HG03064 (cell line): Measurements from ENCODE around the gene PCBP3.

Source experiments
- ATAC-seq: cut with Tn5 transposase; IDR thresholded peaks from one replicate; pipeline ENCODE4 v1.9.1; 2021; ENCODE audit warnings: low read depth; ENCODE audit not compliant: unreplicated experiment

The PCBP3 gene

DNA sequence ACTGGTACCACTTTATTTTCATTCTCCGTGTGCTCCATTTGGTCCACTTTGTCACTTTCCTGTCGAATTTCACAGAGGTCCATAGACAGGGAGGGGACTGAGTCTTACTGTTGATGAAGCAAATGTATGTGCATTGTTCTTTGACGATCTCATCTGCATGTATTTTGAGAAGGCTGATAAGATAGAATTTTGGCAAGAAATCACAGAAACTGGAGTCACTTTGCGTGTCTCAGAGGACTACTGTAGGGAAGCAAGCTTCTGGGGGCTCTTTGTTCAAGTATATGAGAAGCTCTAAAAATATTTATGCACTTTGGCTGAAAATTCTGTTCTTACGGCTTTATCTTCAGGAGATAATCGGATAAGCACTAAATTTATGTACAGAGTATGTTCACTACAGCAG, 78.1 kb downstream of the PCBP3 start:
- ATAC-seq: no peak

DNA sequence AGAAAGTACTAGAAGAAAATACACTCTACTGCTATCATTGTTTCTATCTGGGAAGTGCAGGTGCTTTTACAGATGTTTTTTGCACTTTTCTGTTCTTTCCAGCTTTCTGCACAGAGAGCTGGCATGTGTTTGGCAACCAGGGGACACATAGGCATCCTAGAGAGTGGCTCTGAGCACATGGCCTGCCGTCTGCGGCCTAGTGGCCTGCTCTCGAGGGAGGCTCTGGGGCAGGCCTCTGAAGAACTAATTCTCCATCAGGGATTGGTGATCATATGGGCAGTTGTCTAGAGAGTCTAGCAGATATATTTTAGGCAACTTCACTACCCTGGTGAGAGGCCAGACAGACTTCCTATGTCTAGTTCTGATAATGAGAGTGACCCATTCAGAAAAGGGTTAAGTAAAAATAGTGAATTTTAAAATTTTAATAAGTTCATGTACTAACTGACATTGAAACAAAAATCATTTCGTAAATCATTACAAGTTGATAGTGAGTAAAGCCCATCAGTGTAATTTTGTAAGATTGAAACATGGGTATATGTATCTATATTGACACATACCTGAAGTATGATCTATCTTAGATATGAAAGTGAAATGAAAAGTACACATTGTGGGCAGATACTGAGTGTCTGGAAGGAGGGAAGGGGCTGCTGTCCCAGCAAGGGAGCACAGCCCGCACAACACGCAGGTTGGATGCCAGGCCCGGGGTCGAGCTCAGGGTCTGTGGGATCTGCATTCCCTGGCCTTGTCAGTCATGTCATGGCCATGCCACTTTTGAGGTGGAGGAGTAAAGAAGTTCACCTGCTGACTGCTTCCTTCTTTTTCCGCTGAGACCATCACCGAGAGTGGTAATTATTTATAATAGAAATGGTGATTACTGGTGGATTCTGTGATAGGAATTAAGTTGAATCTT, 79.8 kb downstream of the PCBP3 start:
- ATAC-seq: no peak

DNA sequence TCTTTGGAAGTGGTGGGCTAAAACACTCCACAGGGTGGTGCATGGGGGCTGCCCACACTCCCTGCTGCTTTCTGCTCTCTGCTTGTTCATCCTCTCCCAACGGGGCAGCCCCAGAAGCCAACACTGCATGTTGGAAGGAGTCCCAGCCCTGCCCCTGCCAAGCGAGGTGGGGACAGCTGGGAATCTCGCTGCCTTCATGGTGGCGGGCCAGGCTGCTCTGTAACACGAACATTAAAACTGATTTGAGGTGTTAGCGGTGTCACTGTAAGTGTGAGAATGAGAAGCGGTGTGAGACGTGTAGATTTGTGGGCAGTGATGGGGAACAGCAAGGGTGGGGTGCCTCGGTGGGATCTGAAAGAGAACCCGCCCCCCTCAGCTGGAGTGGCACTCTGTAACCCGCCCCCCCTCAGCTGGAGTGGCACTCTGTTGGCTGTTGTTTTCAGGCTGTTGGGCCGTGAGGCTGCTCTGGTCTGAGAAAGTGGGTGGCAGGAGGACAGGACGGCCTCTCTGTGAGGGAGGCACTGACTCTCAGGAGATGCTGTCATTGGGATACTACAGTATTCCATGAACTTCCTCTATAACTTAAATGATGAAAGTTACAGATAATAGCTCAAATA, 80.9 kb downstream of the PCBP3 start:
- no peak for ATAC-seq

DNA sequence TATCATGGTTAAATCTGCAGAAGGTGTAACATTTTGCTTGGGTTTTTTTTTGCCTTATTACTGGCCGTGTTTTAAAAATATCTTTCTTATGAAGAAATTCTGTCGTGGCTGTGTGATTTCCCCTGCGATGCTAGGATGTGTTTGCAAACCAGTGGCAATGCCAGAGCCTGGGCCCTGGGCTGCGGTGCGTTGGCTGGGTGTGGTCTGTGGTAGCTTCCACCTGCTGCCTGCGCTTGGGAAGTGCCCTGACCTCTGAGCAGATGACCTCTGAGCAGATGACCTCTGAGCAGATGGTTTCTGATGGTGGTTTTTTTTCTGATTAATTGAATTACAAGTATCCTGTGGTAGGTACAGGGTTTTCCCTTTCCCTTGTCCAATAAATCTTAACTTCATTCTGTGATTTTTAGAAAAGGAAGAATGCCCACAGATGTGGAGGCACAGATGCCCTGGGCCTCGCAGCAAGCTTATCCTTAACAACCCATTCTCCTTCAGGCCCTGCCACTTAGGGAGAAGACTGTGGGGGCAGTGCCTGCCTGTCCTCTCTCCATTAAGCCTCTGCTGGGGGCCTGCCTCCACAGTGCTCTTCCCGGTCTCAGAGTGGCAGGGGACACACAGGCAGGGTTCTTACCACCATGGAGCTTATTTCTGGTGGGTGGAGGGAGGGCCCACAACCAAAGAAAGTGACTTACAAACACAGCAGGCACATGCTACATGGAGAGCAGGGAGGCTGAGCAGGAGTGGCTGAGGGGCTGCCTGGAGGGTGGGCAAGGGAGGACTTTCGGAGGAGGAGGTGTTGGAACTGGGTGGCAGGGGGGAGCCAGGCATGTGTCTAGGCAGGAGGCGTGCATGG, 81.7 kb downstream of the PCBP3 start:
- ATAC-seq: no peak

DNA sequence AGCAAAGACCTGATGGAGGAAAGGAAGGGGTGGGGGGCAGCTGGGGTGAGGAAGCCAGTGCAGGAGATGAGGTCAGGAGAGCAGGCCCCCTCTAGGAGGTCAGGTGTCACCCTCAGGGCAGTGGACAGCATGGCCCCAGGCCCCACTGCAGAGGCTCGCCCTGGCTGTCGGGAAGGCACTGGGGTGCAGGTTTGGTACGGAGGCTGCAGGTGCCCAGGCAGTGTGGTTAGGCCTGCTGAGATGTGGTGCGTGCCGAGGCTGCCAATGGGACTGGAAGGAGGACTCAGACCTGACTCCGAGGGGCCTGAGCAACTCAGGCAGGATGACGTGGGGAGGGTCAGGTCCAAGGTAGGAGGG, 82.3 kb downstream of the PCBP3 start:
- no peak for ATAC-seq

DNA sequence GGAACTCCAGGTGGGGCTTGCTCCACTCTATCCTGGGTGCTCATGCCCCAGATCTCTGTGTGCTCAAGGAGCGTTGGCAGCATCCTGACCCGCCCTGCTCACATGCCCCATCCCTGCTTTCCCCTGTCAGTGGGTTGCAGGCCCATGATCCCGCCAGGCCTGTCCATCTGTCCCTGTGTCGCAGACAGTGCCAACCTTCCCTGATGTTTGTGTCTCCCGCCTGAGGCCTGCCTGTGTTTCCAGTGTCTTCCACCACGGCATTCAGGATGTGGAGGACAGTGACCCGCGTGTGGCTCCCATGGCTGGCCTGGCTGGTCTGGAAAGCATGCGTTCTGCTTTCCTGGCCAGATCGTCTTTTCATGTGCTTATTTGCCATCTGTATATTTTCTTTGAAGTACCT, 82.9 kb downstream of the PCBP3 start:
- ATAC-seq: no peak

DNA sequence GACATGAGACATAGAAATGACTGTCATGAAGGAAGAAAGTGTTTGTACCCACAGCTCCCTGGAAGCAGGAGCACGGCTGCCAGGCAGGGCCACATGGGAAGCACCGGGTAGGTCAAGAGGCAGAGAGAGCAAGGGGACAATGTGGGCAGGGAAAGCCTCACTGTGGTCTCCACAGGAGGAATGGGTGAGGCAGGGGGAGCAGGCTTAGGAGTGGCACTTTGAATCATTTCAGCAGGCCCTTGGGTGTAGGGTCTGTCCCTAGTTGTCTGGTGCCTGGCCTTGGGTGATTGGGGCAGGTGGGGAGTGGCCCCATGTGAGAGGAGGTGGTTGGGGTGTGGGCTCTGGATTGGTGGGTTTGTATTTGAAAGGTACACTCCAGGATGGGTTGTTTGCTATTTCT, 83.9 kb downstream of the PCBP3 start:
- ATAC-seq: no peak

DNA sequence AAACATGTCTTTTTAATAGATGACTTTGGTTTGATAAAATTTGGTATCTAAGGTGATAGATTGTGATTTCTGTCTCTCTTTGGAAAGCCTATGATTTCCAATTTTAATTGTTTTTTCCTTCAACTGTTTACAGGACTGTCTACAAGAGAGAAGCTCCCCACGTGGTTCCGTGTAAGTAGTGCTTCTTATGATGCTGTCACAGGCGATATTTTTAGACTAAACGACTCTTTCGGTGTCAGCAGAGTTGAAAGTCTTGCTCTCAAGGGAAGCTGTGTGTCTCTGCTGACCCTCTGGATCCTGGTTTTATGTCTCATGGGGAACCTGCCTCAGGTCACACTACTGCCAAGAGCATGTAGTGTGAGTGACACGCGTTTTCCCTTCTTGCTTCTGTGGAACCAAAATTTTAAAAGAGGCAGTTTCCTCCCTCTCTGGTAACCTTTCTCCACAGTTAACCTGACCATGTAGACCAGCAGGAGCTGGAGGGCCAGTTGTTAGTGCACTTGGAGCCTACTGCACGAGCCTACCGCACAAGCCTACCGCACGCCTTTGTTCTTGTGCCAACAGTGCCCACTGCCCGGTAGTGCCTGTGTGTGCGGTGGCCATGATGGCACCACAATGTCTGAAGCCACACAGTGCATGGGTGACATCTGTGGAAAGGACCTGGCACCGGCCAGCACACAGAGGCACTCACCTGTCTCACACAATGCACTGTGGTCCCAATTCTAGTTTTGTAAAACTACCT, 91.9 kb downstream of the PCBP3 start:
- ATAC-seq: no peak

DNA sequence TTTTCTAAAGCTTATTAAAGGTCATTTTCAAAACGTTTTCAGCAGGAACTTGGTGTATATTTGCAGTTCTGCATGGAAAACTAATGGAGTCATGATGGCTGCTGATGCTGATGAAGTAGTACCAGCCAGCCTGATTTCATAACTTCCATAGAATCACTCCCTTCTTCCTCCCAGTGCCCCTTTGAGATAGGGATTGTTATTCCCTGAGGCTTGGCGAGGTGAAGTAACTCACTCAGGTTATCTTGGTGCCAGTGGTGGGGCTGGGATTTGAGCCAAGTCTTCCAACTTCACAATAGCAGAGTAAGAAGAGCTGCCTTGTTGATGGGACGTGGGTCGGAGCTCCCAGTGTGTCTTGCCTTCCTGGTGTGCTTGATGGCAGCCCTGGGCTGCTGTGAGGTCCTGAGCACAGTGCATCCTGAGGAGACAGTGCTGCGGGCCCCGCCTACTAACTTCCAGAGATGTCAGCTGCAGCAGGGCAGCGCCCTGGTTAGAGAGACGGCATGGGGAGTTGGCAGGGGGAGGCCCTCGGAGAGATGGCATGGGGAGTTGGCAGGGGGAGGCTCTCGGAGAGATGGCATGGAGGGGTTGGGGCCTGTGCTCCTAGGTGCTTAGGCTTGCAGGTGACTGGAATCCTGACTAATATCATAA, 92.6 kb downstream of the PCBP3 start:
- no peak for ATAC-seq

DNA sequence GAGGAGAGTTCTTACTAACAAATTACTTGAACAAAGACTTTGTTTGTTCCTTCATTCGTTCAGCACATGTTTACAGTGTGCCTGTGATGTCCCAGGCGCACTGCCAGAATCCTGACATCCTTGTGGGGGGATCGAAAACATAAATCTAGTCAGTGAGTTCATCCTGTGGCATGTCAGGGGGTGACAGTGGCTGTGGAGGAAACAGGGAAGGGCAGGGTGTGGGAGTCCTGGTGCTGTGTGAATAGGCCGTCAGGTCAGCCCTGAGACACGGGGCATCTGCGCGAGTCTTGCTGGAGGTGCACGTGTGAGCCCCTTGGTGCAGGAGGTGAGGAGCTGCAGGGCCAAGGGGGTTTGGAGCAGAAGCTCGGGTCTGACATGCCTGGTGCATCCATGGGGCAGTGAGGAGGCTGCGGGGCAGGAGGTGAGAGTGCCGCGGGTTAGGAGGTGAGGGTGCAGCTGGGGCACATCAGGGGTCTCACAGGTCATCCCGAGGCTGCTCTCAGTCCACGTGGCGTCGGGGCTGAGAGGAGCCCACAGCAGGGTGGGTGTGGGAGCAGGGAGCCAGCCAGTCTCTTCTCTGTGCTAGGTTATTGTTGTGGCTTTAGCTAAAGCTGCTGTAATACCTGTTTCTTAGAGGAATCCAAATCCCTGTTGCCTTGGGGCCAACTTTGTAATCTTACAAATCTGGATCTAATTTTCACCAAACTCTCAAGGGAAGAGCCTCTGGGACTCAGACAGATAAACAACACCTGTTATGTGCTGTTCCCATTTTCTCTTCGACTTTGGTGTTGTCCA, 93.4 kb downstream of the PCBP3 start:
- ATAC-seq: no peak

DNA sequence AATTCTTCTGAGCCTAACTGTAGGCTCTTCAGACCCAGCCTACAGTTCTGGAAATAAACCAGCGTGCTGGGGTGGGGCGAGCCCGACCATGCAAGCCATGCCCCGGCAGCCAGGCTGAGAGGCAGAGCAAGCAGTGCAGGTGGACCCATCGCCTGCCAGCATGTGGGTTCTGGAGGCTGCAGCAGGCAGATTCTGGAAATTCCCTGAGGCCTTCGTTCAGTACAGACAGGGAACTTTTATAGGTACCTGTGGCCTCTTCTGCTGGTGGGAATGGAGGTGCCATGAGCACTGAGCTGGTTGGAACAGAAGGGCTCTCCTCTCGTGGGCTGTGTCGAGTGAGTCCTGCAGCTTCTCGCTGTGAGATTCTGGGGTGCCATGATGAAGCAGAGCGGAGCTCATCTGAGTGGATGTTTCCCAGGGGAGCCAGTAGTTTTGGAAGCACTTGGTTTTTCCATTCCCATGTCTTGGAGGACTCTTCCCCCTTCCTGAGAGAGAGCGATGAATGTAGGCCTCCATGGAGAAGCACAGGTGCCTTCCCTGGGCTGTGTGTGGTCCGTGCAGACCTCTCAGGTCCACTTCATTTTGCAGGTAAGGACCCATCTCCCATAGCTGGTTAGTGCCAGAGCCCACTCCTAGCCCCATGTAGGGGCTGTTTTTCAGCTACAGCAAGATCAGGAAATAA, 94.1 kb downstream of the PCBP3 start:
- no peak for ATAC-seq

DNA sequence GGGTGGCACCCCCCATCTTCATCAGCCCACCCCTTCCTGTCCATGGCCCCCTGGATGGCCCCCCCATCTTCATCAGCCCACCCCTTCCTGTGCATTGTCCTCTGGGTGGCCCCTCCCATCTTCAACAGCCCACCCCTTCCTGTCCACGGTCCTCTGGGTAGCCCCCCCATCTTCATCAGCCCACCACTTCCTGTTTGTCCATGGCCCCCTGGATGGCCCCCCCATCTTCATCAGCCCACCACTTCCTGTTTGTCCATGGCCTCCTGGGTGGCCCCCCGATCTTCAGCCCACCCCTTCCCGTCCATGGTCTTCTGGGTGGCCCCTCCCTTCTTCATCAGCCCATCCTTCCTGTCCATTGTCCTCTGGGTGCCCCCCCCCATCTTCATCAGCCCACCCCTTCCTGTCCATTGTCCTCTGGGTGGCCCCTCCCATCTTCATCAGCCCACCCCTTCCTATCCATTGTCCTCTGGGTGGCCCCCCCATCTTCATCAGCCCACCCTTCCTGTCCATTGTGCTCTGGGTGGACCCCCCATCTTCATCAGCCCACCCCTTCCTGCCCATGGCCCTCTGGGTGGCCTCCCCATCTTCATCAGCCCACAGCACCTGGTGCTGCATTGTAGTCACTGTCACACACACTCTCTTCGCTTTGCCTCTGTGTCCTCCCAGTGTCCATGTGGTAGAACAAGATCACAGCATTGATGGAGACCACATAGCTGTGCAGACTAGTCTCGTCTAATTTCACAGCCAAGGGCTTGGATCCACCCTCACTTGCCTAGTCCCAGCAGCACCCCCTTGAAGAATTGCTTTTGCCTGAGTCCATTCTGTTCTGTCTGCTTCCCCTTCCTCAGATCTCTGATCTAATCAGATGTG, 95.9 kb downstream of the PCBP3 start:
- no peak for ATAC-seq

DNA sequence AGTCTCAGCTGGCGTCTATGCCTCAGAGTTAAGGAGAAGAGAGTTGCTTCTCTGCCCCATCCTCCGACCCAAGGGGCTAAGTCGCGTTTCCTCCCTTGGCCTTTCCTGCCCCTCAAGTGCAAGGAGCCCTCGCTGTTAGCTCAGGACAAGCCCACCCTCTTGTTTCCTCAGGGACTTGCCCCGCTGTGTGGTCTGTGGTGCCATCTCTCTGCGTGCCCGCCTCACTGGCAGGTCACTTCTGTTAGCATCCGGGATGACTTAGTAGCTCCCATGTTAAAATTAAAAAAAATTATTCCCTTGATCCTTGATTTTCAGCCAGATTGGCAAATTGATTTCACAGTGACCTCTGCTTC, 96.5 kb downstream of the PCBP3 start:
- ATAC-seq: no peak

DNA sequence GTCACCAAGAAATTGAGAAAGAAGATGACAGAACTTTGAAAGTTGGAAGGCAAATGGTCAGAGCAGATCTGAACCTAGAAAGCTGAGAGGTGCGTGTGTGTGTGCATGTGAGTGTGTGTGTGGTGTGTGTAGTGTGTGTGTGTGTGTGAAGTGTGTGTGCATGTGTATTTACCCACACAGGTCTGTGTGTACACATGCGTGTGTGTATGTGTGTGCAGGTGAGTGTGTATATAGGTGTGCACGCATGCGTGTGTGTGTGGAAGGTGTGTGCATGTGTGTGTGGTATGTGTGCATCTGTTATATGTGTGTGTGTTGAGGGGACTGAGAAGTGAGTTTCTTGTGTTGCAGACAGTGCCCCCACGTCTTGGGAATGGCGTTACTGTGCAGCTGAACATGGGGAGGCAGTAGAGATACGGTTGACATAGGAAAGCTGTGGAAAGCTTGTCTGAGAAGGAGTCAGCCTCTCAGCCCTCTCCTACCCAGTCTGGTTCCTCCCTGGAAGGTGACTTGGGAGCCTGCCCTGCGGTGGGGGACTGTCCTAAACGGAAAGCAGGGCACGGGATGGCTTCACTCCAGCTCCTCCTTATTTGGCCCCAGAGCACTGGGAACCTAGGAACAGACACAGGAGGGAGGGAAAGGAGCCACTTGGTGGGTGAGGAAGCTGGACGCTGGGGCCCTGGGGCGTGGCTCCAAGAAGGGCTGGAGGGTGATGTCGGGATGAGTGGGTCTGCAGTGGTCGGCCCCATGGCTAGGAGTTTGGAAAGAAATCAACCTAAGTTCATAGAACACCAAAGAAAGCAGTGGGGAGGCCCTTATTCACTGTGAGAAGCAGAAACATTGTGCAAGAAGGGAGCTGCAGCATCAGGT, 97.2 kb downstream of the PCBP3 start:
- no peak for ATAC-seq

DNA sequence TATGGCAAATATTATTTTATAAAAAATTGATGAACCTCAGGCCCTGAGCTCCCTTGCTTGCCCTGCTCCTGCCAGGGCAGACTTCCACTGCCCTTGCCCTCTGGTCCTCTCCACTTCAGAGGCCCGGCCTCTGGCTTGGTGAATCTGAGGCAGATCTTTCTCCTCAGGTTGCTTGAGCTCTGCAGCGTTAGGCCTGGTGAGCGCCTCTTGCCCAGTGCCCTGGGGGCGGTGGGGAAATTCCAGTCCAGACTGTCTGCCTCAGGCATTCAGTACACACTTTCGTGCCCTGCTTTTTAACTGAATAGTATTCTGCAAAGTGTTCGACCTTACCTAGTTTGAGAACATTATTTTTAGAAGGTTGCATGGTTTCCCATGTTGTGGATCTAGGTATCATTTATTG, 98.2 kb downstream of the PCBP3 start:
- ATAC-seq: no peak

DNA sequence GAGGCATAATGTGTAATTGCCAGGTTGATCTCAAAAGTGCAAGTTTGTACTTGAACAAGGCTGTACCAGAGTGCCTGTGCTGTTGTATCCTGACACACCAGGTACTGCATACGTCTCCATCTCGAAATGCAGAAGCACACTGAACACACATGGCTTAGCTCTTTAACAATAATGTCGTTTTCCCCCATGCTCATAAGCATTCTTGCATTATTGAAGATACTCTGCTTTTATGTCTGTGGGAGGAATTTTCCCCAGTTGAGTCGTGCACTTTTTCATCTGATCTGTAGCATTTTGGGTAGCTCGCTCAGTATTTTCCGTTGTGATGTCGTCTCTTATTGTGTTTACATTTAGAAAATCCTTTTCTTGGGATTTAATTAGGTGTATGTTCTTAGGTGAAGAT, 98.7 kb downstream of the PCBP3 start:
- no peak for ATAC-seq

DNA sequence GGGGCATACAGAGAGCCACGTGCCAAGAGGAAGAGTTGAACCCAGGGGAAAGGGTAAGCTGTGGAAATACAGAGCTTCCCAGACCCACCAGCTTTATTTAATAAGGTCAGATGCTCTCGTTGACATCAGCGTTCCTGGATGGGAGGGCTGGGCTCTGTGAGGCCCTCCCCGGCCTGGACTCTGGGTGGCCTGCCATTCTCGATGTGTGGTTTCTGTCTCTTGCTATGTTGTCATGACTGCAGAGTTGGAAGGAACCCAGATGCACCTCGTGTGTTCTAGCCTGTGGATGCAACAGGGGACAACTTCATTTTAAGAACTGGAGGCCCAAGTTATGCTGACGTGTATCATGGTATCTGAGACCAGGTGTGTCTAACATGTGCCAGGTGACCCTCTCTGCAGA, 101.7 kb downstream of the PCBP3 start:
- ATAC-seq: no peak
